DMS153 (cell line): ENCODE results near the gene HAX1.
"Not testable (repeated sequence)": the region's sequence is repeated elsewhere in the genome, so short reads cannot be mapped to it uniquely, and the experiment has no call there.

Experiments used
- DNase-seq: peaks from one replicate; lab custom pipeline; 2025; lab: John Stamatoyannopoulos, UW

HAX1 gene

DNA sequence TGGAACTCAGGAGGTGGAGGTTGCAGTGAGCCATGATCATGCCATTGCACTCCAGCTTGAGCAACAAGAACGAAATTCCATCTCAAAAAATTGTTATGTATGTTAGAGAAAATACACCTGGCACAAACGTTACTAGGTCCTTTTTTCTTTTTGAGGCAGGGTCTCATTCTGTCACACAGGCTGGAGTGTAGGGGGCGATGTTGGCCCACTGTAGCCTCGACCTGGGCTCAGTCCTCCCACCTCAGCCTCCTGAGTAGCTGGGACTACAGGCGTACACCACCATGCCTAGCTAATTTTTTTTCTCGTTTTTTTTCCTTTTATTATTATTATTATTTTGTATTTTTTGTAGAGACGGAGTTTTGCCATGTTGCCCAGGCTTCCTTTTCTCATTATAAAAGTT, 4.4 kb downstream of the HAX1 start:
- DNase-seq = no peak

DNA sequence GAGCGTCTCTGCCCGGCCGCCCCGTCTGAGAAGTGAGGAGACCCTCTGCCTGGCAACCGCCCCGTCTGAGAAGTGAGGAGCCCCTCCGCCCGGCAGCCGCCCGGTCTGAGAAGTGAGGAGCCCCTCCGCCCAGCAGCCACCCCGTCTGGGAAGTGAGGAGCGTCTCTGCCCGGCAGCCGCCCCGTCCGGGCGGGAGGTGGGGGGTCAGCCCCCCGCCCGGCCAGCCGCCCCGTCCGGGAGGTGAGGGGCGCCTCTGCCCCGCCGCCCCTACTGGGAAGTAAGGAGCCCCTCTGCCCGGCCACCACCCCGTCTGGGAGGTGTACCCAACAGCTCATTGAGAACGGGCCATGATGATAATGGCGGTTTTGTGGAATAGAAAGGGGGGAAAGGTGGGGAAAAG, 15.2 kb downstream of the HAX1 start:
- DNase-seq = not testable (repeated sequence)

DNA sequence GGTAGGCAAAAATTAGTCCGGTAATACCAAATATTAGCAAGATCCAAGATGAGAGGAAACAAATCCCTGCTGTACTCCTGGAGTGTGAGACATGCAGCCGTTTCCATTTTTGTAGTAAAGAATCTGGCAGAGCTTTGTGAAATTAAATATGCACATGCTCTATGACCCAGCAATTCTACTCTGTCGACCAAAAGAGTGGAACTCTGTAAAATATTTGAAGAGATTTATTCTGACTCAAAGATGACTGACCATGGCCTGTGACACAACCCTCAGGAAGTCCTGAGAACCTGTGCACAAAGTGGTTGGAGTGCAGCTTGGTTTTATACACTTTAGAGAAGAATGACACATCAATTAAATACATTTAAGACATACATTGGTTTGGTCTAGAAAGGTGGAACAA, 16.2 kb downstream of the HAX1 start:
- no peak for DNase-seq

DNA sequence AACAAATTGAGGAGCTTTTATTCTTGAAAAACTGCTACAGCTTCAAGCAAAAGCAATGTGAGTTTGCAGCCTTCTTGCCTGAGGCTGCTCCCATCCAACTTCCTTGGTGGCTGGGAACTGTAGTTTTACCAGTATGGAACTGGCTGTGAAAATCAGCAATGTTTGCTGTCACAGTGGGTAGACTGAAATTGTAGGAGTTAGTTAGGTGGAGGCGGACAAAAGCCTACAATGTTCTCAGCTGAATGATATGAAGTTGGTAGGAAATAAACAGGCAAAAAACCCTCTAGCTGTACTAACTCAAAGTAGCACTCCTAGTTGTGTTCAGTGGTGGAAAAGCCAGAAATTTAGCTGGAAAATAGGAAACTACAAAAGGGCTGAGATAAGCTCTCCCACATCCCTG, 18.5 kb downstream of the HAX1 start:
- no peak for DNase-seq

DNA sequence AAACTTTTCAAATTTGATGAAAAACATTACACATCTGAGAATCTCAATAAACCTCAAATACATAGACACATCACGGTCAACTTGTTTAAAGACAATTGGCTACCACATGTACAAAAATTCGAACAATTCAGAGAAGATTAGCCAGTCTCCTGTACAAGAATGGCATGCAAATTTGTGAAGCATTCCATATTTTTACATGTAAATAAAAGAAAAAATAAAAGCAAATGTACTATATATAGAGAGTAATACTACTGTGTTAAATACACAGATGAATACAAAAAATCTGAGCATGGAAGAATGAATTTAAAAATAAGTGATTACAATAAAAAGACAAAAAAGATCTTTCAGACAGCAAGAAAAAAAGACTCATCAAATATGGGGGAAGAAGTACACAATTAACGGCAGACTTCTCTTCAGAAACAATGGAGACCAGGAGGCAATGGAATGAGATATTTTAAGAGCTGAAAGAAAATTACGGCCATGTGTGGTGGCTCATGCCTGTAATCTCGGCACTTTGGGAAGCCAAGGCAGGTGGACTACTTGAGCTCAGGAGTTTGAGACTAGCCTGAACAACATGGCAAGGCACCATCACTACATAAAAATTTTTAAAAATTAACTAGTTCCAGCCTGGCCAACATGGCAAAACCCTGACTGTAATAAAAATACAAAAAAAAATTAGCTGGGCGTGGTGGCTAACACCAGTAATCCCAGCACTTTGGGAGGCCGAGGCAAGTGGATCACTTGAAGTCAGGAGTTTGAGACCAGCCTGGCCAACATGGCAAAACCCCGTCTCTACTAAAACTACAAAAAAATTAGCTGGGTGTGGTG, 23.2 kb downstream of the HAX1 start:
- no peak for DNase-seq

DNA sequence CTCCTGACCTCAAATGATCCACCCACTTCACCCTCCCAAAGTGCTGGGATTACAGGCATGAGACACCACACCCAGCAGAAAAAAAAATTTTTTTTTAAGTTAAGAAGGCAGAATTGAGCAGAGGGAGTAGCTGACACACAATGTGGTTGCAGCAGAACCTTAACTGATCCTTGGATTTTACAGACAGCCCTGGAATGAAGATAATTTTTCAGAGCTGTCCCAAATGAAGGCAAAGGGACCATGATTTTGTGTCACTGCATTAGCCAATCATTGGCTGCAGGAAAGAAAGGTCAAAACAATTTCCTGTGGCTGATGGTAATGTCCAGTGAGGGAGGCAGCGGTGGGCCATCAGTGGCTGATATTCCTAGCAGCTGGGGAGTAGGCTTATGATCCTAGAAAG, 29.2 kb downstream of the HAX1 start:
- no peak for DNase-seq

DNA sequence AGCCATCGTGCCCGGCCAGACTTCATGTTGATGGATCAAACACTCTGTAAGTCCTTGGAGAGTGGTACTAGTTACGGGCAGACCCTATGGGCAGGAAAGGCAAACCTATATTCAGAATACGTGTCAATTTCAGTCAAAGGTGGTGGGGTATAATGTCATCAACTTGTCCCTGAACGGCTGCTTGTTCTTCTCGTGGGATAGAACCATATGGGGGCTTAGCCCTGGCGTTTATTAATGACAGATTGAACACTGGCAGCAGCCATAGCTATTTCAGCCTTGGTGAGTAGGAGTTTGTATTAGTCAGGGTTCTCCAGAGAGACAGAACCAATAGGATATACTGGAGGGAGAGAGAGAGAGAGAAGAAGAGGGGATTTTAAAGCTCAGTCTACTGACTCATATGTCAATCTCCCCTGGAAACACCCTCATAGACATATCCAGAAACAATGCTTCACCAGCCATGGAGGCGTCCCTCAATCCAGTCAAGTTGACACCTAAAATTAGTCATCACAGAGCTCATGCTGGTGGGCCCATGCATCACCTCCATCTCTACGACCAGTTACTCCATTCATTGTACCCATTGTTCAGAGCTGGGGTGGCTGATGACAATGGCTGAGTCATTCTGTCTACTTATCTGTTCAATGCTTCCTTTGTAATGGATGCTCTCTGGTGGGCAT, 32.4 kb downstream of the HAX1 start:
- DNase-seq = no peak

DNA sequence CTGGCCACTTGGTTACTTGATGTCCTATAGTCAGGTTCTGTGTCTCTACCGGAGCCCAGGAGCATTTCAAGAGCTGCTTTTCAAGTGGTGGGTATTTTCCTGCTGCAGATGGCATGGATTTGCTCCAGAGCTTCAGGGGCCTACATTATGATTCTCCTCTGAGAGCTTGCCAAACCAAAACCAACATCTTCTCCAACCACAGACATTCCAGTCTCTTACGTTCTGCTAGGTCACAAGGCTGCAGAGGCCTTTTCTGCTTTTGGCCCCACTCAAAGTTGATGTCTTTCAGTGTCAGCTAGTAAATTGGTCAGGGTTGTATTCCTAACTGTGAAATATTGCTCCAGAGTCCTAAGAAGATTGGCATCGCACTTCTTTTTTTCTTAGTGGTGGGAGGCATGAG, 33.7 kb downstream of the HAX1 start:
- no peak for DNase-seq

DNA sequence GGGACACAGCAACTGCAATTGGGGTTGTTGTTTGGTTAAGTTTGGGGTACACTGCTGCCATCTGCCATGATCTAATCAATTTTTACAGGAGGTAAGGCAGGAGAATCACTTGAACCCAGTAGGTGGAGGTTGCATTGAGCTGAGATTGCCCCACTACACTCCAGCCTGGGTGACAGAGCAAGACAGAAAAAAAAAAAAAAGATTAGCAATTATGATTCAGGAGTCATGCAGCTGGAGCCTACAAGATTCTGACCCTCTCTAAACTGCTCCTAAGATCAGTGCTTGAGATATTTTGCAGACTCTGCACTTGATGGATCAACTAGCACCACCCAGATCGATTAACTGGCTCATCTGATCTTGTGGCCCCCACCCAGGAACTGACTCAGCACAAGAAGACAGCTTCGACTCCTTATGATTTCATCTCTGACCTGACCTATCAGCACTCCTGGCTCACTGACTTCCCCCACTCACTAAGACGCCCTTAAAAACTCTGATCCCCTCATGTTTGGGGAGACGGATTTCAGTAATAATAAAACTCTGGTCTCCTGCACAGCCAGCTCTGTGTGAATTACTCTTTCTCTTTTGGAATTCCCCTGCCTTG, 35.3 kb downstream of the HAX1 start:
- DNase-seq = not testable (repeated sequence)

DNA sequence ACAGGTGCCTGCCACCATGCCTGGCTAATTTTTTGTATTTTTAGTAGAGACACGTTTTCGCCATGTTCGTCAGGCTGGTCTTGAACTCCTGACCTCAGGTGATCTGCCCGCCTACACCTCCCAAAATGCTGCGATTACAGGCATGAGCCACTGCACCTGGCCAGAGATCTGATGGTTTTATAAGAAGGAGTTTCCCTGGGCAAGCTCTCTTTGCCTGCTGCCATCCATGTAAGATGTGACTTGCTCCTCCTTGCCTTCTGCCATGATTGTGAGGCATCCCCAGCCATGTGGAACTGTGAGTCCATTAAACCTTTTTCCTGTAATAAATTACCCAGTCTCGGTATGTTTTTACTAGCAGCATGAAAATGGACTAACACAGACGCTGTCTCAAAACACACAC, 36.7 kb downstream of the HAX1 start:
- not testable (repeated sequence) for DNase-seq

DNA sequence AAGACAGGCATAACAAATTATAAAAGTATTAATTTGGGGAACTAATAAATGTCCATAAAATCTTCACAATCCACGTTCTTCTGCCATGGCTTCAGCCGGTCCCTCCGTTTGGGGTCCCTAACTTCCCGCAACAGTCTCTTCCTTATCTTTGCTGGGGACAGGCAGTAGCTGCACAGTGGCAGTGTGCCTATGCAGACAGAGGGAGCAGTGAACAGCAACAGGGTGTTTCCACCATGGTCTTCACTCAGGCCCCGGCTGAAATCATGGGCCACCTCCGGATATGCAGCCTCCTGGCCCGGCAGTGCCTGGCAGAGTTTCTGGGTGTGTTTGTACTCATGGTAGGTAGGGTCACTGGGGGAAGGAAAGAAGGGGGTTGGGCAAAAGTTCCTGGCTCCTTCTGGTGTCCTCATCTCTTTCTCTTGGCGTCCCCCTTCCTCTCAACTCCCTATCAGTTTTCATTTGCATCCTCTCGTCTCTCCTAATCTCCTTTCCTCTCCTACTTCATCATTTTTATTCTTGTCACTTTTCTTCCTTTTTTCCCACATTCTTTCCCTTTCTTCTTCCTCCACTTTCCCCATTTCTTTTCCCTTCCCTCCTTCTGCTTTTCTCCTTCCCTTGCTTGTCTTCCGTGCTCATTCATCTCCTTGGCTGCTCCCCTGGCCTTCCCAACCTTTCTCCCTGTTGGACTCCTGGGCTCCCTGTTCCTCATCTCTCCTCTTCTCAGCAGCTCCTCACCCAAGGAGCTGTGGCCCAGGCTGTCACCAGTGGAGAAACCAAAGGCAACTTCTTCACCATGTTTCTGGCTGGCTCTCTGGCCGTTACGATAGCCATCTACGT, 40.0 kb downstream of the HAX1 start:
- DNase-seq = not testable (repeated sequence)

DNA sequence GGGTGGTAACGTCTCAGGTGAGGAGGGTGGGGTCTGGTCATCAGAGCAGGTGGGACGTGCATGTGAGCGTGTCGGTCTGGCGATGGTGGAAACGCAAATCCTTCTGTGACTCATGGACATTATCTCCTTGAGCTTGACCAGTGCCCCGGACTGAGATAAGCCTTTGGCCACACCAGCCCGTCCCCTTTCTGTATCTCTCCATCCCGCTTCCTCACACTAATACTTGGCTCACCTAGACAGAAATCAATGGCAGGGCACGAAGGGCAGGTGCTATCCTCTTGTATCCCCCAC, 40.6 kb downstream of the HAX1 start:
- DNase-seq = no peak

DNA sequence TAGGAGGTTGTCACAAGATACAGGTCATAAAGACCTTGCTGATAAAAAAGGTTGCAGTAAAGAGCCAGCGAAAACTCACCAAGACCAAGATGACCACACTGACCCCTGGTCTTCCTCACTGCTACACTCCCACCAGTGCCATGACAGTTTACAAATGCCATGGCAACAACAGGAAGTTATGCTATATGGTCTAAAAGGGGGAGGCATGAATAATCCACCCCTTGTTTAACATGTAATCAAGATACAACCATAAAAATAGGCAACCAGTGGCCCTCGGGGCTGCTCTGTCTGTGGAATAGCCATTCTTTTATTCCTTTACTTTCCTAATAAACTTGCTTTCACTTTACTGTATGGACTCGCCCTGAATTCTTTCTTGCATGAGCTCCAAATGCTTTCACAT, 41.8 kb downstream of the HAX1 start:
- DNase-seq = not testable (repeated sequence)

DNA sequence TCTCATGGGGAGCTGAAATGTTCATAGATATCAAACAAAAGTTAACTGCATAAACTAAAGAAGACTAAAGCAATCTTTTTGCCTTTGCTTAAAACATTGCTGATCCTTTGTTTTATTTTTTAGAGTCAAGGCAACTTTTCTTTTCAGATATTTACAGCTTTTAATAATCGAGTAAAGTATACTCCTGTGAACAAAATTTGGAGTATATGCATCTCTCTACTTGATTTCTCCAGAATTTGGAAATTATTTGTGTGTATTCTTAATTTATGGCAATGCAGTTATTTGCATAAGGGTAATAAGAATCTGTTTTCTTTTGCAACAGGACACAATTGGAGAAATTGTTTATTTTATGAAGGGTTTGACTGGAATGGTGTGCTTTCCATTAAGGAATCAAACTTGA, 44.3 kb downstream of the HAX1 start:
- no peak for DNase-seq

DNA sequence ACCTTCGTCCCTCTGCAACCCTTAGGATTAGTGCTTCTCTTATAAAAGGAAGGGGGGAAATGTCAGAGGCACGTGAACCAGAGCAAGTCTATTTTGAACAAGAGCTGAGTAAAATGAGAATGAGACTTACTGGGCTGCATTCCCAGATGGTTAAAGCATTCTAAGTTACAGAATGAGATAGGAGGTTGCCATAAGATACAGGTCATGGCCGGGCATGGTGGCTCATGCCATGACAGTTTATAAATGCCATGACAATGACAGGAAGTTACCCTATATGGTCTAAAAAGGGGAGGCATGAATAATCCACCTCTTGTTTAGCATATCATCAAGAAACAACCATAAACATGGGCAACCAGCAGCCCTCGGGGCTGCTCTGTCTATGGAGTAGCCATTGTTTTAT, 46.0 kb downstream of the HAX1 start:
- no peak for DNase-seq

DNA sequence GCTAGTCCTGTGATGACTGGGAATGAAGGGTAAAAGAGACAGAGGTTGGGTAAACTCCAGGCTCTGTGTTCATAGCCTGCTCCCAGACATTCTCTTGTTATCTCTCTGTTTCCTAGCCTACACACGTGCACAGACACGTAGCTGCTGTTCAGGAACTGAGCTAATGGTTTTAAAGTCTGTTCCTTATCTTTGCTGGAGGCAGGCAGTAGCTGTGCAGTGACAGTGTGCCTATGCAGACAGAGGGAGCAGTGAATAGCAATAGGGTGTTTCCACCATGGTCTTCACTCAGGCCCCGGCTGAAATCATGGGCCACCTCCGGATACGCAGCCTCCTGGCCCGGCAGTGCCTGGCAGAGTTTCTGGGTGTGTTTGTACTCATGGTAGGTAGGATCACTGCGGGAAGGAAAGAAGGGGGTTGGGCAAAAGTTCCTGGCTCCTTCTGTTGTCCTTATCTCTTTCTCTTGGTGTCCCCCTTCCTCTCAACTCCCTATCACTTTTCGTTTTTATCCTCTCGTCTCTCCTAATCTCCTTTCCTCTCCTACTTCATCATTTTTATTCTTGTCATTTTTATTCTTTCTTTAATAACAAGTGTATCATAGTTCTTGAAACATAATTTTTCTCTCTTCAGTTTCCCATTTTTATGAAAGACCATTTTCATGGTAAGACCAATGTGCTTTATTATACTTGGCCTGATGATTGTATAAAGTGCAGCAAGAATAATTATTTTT, 48.6 kb downstream of the HAX1 start, which contains the start of gene AQP10:
AQP10 (plus strand) TSS at position 212 of the 727 bp plus-strand sequence; CDS start at position 275, 63 bp downstream.
- DNase-seq = peak; percentile 8

DNA sequence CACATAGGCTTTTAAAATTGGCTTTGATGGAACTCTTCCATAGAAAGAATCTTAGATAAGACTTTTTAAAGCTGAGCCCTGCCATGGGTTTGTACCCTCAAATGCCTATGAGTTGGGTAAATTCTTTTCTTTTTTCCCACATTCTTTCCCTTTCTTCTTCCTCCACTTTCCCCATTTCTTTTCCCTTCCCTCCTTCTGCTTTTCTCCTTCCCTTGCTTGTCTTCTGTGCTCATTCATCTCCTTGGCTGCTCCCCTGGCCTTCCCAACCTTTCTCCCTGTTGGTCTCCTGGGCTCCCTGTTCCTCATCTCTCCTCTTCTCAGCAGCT, 49.1 kb downstream of the HAX1 start:
- not testable (repeated sequence) for DNase-seq

DNA sequence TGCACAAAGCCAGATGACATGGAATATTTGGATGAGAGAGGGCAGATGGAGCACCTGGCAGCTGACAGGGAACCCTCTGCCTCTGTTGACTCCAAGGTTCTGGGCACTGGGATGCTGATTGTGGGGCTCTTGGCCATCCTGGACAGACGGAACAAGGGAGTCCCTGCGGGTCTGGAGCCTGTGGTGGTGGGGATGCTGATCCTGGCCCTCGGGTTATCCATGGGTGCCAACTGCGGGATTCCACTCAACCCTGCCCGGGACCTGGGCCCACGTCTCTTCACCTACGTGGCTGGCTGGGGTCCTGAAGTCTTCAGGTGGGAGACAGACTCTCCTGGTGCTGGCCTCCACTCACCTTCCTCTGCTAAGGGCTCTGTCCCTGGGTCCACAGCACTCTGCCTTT, 51.1 kb downstream of the HAX1 start:
- no peak for DNase-seq

DNA sequence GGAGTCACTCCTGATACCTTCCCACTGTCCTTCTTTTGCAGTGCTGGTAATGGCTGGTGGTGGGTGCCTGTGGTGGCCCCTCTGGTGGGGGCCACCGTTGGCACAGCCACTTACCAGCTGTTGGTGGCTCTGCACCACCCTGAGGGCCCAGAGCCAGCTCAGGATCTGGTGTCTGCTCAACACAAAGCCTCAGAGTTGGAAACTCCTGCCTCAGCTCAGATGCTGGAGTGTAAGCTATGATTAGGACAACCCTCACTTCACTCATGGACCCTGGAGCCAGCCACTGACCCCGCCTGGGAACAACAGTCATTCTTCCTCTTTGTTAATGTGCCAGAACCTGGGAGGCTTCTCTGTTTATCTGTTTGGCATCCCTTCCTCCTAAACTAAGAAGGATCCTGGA, 51.8 kb downstream of the HAX1 start:
- no peak for DNase-seq

DNA sequence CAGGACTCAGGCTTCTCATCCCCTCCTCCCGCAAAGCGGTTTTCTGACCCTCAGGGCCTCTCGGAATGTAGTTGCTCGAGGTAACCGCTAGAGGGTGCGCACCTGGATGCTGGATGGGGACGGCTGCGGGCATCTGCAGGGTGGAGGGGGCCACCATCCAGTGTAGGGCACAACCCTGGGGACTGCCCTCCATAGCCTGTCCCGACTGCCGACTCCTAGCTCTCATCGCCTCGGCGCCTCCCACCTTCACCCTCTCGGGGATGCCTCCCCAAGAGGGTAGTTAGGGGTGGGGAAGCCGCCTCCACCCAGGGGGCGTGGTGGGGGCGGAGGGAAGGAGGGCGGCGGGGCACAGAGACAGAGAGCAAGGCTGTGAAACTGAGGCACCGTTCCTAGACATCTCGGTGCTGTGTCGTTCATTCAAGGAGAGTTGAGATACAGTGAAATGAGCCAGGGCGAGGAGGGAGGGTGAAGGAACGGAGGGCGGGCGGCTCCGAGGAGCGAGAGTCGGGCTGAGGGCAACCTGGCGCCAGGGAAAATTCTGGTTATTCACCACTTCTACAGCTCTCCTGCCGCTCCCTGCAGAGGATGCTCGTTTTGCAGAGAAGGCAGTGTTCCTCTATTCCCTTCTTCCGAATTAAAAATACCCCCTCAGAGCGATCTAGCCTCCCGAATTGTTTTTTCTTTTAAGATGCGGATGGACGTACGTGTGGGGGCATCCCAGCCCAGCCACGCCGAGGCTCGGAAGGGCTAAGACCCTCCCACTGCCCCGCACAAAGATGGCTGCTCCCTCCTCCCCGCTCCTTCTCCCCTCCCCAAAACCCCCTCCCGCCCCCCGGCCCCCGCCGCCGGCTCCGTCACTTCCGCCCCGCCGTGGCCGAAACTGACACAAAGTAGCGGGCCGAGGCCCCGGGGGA, 52.5 kb downstream of the HAX1 start, which contains the start of gene ATP8B2:
ATP8B2 (plus strand) TSS at position 857 of the 914 bp plus-strand sequence. CDS start 2,617 bp downstream, outside the sequence.
- peak; percentile 77 for DNase-seq
